Ureter (tissue), 1 donor: ENCODE results near the gene CYSRT1. TPM values are rescaled to one million over a fixed set of nuclear protein-coding genes. Genes with fewer than 3 reads are reported as not detected.

ENCODE experiments used
- DNase-seq: peaks from one replicate; pipeline ENCODE4 v3.0.0-alpha.2; 2020; ENCODE audit warnings: low spot score
- total RNA-seq: library from RNA; stranded (reverse); gene quantifications from one replicate; pipeline ENCODE4 v1.2.4, GENCODE V29; 2023
- donor health status: DM: yes; HTN: yes; CAD: no.

Gene CYSRT1
- total RNA-seq, 1 donor from 2014 or later: 1.9 TPM

DNA sequence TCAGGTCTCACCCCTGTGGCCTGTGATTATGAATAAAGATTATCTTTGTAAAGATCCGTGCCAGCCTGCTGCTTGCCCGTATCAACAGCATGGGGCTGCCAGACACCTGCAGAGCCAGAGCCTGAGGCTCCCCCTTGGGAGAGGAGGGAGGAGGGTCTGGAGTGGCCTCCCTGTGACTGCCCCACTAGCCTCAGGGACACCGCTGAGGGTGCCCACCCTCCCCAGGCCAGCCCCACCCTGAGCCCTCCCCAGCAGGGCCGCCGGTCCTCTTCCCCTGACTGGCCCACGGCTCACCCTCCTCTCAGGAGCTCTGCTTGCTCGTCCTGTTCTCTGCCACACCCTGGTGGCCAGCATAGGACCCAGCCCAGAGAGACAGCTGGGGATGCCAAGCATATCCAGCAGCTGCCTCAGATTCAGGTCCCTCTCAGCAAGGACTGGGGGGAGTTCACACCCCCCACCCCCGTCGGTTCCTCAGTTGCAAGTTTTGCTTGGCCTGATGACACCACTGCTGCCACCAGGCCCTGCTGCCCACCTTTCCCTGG lies 34.6 kb upstream of the CYSRT1 start:
- DNase-seq: no peak

DNA sequence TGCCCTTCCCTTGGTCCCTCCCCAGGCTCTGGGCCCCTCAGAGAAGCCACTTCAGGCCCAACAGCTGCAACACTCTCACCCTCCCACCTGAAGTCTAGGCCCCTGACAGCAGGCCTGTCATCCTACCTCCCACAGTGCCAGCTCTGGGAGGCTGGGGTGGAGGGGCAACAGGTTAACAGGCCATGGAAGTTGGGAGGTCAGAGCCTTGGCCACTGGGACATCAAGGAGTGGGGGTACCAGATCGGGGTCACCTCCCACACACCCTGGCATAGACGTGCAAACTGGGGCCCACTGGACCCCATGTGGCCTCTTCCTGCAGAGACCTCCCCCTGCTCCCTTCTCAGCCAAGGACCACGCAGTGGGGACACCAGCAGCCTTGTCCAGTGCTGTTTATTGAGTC lies 33.7 kb upstream of the CYSRT1 start:
- no peak for DNase-seq

DNA sequence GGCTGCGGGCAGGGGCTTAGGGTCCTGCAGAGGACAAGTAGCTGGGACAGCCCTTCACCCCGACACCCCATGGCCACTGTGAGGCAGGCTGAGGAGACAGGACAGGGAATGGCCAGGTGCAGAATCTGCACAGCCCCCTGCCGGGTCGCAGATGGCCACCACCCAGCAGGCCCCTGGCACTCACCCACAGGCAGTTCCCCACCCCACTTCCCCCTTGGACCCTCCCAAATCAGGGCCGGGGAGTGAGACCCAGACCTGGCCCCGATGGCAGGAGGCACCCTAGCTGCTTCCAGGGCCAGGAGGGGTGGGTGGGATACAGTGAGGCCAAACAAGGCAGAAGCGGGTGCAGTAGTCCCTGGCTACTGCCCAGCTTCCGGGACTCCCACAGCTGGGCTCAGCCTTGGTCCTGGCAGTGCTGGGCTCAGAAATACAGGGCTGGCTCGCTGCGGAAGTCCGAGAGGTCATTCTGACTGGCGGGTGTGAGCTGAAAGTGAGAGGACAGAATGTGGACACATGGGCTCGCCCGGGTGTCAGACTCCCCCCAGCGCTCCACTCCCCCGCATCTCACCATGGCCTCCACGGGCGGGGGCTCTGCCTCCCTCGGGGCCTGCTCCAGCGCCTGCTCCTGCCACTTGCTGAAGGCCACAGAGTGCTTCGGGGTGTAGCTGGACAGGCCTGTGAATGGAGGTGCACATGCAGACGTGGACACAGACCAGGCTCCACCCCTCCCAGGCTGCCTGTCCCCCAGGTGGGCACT lies 33.1 kb upstream of the CYSRT1 start:
- DNase-seq: no peak

DNA sequence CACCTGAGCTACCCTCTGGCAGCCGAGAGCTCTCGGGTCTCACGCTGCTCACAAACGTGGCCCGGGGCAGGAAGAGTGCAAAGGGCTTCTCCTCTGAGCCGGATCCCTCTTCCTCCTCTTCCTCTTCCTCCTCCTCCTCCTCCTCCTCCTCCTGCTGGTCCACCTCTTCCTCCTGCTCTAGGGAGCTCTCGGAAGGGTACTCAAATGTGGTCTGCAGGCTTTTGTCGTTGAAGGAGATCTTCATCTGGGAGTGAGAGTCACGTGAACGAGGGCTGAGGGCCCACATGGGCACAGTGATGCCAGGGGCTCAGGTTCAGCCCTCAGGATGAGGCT lies 32.6 kb upstream of the CYSRT1 start:
- no peak for DNase-seq

DNA sequence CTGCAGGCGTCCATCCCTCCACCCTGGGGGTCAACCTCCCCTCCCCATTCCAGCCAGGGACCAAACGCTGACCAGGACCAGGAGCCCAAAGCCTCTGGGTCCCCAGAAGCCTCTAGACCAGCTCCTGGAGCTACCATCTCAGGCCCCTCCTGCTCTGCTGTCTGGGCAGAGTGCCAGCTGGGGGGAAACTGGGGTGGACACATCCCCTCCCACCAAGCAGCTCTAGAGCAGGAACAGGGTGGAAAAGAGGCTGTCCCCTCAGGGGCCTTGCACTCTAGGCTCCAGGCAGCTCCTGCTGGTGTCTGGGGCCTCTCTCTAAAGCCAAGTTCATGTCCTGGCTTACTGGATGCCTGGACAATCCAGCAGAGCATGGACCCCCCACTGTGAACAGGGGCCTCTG lies 32.1 kb upstream of the CYSRT1 start:
- DNase-seq: no peak

DNA sequence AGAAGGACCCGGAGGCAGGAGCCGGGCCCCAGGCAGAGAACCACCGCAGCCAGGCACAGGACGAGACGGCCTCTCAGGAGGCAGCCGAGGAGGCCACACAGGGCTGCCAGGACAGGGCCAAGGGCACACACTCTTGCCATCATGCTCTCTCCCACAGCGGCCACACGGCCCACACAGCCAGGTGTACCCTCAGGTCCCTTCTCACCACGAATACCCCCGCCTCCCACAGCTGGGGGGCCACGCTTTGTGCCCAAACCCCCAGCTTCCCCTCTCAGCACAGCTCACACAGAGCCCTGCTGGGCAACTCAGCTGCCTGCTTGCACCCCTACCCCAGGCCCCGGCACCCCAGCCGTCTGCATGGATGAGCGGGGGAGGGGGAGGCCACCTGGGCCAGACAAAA lies 31.2 kb upstream of the CYSRT1 start:
- DNase-seq: no peak

DNA sequence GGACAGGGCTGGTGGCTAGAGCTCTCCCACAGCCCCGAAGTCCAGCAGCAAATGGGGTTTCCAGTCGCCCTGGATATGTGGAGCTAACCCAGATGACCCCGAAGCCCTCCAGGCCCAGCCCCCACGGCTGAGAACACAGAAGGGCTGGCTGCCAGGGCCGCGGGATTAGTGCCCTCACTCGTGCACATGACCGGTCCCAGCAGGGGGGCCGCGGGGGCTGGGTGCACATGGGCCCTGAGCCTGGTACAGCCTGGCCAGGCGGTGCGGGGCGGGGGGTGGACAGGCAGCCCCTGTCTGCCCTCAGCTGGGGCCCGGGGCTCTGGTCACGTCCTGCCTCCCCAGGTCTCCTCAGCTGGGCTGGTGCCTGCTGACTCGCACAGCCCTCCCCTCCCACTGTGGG lies 30.6 kb upstream of the CYSRT1 start:
- DNase-seq: no peak

DNA sequence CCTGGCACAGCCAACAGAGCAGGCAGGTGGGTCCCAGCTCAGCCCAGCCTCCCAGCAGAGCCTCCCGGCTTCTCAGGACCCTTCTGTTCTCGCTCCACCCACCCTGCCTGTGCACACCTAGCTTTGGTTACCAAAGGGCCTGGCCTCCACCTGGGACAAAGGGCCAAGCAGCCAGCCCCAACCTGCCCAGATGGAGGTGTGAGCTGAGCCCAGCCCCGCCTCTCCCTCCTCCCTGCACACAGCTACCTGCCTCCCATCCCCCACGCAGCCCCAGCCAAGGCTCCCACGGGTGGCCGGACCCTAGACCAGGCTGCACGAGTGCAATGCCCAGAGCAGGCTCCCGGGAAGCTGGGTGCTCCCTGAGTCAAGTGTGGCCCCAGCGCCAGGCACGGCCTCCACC lies 30.1 kb upstream of the CYSRT1 start:
- peak; percentile 85 for DNase-seq

DNA sequence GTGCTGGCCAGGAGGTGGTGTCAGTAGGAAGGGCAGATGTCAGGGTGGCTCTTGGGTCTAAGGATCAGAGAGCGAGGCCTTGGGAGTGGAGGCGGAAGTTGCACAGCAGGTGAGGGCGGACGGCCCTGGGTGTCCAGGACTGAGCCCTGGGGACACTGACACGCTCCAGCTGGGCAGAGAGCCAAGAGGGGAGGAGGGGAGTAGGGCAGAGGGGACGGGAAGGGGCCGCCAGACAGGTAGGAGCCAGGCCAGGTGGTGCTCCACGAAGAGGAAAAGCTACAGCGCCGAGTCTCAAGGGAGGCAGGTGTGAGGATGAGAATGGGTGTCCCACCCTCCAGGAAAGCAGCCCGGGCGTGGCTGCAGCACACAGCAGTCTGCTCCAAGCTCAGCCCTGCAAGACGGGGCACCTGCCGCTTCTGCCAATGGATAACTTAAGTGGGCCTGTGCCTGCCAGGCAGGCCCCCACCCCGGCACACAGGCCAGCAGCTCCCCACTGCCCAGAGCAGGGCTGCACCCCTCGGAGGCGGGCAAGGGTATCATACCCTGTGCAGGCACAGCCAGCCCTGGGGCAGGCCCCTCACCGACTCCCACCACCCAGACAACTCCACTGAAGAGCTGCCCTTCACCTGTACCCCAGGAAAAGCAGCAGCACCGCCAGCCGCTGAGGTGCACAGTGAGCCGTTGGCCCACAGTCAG lies 29.3 kb upstream of the CYSRT1 start:
- DNase-seq: peak; percentile 78

DNA sequence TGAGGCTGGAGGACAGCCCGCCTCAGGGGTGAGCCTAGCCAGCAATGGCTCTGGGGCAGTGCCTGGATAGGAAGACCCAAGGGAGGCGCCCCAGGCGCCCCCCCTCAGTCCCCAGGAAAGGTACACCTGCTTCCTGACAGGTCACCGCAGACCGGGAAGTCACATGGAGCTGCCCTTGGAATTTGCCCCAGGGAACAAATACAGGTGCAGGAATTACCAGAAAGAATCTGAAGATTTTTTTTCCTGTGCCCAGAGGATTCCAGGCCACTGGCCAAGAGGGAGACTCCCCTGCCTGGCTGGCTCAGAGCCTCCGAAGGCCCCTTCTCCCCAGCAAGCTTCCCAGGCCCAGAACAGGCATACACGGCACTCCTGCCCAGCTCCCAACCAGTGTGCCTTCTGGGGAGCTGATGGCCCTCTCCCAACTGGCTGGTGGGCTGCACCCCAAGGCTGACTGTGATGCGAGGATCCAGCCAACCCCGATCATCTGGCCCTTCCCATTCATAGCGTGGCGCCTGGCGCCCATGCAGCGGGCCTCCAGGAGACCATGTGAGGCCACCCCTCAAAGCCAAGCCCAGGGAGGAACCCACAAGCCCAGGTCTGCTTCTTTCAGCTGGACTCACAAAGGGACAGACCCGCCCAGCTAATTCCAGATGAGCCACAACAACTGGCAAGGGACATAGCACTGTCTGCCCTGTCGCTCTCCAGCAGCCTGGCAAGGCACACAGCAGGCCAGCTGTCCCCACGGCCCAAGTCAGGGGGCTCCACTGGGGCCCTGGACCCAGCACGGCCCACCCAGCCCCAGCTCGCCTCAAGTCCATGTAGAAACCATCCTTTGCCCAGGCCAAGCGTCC lies 26.7 kb upstream of the CYSRT1 start:
- DNase-seq: no peak

DNA sequence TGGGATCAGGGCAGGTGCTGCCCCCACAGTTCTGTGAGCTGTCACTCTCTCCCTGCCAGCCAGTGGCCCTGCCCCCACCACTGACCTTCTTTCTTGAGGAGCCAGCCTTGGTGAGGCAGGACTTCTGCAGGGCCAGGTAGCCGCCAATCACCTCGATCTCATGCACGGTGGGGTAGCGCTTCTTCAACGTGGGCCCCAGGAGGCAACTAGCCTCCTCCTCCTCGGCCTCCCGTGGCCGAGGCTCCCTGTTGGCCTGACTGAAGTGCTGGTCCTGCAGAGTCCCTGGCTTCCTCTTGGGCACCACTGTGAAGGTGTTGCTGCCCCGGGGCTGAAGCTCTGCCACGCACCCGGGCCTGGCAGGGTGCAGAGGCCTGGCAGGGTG lies 26.1 kb upstream of the CYSRT1 start:
- no peak for DNase-seq

DNA sequence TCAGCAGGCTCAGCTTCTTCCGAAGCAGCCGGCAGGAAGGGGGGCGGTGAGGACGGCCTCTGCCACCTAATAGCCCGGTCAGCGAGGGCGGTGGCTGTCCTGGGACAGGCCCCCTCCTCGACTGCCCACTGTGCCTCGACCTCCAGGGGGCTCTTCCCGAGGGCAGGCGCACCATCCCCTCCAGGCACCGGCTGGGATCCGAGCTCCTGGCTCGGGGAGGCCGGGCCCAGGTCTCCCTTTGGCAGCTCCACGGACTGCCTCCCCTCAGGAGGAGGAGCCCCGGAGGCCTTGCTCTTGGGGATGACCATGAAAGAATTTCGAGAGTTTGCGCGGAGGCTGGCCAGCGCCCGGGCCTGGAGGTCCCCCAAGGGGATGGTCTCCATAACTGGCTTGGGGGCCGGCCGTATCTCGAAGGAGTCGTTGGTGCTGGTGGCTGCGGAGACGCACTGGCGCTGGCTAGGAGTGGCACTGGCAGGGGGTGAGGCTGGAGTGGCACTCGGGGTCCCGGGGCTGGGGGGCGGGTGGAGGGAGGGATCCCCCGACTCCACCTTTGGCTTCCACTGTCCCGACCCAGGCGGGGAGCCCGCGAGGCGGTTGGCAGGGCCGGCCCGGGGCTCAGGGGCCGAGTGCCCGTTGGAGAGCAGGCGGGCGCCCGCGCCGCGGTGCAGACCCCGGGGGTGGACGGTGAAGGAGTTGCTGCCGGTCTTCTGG lies 25.4 kb upstream of the CYSRT1 start:
- DNase-seq: no peak

DNA sequence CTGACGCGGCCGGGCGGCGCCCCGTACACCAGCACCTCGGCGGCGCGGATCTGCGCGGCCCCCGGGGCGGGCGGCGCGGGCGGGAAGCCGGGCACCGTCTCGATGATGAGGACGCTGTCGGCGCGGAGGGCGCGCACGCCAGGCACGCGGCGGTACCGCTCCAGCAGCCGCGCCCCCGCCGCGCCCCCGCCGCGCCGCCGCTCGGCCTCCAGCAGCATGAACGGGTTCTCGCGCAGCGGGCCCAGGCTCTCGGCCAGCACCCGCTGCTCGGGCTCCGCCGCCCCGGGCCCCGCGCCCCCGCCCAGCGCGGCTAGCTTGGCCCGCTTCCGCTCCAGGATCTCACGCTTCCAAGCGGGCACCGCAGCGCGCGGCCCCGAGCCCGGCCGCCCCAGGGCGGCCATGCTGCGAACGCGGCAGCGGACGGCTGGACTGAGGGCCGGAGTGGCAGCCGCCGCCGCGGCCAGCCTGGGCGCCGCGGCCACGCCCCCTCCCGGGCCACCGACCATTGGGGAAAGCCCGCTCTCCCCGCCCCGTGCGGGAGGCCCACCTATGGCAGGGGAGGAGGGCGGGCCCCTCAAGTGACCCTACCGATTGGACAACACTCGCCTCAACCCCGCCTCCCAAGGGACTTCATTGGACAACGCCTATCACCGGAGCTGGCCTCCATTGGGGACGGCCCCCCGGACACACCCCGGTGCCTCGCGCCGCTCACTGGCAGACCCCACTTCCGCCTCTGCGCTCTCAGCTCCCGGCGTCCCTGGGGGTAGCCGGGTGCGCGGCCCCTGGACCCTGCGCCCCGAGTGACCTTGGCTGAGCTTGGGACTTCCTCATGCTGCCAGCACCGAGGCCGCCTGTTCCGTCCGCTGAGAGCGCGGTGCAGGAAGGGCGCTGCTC lies 24.4 kb upstream of the CYSRT1 start, which contains the start of gene TPRN:
TSS of gene TPRN (minus strand) at position 431 of the 894 bp plus-strand sequence. CDS start at position 401, 30 bp downstream.
- DNase-seq: peak; percentile 99

DNA sequence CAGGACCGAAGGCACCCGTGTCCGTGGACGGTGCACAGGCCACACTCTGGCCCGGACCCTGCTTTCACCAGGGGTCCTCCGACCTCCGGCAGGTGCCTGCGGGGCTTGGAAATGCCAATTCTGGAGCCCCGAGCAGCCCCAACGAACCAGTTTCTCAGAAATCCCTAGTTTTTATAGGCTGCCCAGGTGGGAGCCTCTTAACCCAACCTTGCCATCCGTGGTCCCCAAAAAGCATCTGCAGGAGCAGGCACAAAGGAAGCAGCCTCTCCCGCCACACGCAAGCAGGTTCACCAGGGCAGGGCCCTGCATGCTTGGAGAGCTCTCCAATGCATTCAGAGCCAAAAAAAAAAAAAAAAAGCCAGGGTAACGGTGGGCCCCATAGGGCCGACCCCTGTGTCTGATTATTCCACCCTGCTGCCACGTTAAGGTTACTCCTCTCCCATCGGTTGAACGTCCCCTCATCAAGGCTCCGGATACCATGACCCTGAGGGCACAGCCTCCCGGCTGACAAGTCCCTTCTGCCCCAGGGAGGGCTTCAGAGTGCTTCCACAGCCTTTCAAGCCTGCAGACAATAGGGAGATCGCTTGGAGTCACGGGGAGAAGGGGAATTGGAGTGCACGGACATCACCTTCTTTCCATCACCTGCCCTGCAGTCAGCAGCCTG lies 23.6 kb upstream of the CYSRT1 start:
- DNase-seq: no peak

DNA sequence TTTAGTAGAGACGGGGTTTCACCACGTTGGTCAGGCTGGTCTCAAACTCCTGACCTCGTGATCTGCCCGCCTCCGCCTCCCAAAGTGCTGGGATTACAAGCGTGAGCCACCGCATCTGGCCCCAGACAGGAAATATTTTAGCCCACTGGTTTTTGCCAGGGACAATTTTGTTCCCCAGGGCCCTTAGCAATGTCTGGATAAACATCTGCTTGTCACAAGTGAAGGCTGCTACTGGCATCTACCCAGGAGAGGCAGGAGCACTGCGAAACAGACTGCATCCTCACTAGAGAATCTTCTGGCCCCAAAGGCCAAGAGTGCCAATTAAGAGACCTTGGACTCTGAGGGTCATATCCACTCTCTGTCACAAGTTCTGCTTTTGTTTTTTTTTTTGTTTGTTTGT lies 22.0 kb upstream of the CYSRT1 start:
- DNase-seq: no peak

DNA sequence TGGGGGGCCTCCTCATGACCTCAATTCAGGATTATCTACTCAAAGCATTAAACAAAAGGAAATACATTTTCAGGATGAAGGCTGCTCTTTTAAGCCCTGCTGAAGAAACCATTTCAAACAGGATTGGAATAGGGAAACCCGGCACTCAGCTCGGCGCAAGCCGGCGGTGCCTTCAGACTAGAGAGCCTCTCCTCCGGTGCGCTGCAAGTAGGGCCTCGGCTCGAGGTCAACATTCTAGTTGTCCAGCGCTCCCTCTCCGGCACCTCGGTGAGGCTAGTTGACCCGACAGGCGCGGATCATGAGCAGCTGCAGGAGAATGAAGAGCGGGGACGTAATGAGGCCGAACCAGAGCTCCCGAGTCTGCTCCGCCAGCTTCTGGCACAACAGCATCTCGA lies 20.2 kb upstream of the CYSRT1 start:
- no peak for DNase-seq

DNA sequence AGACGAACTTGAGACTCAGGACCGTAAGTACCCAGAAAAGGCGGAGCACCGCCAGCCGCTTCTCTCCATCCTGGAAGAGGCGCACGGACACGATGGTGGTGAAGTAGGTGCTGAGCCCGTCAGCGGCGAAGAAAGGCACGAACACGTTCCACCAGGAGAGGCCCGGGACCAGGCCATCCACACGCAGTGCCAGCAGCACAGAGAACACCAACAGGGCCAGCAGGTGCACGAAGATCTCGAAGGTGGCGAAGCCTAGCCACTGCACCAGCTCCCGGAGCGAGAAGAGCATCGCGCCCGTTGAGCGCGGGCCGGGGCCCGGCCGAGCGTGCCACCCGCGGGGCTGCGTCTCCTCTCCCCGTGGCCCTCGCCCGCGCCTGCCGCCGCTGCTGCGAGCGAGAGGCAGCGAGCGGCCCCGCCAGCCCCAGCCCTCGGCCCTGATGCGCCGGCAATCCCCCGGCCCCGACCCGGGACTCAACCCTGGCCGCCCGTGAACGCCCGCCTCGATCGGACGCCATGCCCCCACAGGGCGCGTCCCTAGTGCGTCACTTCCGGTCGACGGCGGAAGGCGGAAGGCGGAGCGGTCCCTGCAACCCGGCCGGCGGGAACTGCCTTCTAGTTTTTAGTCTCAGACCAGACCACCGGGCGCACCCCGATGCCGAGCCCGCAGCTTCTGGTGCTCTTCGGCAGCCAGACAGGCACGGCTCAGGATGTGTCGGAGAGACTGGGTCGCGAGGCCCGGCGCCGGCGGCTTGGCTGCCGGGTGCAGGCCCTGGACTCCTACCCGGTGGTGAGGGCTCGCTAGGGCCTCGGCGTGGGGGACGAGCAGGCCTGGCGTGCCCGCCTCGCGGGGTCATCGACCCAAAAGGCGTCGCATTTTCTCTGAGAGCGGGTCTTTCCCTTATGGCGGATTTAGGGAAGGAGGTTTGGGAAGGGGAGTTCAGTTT lies 19.6 kb upstream of the CYSRT1 start, which contains the start of the genes NDOR1 and TMEM203:
TSS of gene NDOR1 (plus strand) at position 575 of the 944 bp plus-strand sequence. CDS start at position 653, 78 bp downstream.
TSS of gene TMEM203 (minus strand) at position 523 of the 944 bp plus-strand sequence. CDS start at position 289, 234 bp downstream.
- peak; percentile 92 for DNase-seq

DNA sequence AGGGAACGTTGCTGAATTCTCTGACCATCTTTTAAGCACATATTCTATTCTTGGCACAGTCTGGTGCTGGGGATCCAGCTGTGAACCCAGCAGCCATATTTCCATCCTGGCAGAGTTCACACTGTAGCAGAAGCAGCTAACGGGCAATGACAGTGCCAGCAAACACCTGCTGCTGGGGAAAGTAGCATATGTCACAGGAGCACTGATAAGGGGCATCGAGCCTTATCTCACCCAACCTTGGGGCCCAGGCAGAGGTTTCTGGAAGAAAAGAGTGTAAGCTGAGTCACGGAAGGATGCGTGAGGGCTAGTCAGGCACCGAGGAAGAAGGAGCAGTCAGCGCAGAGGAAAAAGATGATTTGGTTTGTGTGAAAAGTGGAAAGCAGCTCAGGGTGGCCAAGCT lies 18.4 kb upstream of the CYSRT1 start:
- no peak for DNase-seq

DNA sequence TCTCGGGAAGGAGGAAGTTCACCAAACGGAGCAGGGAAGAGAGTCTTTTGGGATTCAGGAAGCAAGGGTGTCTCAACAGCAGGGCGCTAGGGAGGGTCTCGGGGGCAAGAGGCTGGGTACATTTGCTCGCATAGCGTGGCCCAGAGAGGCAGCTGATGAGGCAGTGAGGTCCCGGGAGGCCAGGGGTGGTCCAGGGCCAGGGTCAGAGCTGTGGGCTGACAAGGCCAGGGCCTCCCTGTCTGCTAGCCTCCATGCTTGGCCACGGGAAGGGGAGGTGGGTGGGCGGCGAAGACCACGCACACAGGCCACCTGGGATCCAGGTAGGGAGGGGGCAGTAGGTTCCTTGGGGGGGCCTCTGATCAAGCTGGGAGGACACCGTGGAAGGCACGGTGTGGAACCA lies 13.4 kb upstream of the CYSRT1 start:
- DNase-seq: no peak
